Panc1 (cell line): ENCODE measurements around the gene TAGLN.

ENCODE experiments used
- CTCF ChIP-seq: fragments of 450-650 bp; IDR thresholded peaks from 2 replicates; pipeline ENCODE4 v1.5.1; 2017; ENCODE audit warnings: mild to moderate bottlenecking
- POLR2AphosphoS5 ChIP-seq: IDR thresholded peaks from 2 replicates; pipeline ENCODE4 v1.6.1; 2012; ENCODE audit warnings: mild to moderate bottlenecking, low read depth, low read length, moderate library complexity
- REST ChIP-seq, 2 experiments: IDR thresholded peaks; 2 replicates each; pipeline ENCODE4 v1.6.1; 2011 to 2012; ENCODE audit warnings: low read depth in 2 of 2, control low read depth in 1 of 2, low read length in 1 of 2, mild to moderate bottlenecking in 1 of 2, moderate library complexity in 1 of 2; ENCODE audit not compliant: insufficient read depth in 1 of 2
- SIN3A ChIP-seq: IDR thresholded peaks from 2 replicates; pipeline ENCODE4 v1.6.1; 2012; ENCODE audit warnings: low read depth, mild to moderate bottlenecking, low read length, moderate library complexity, borderline replicate concordance; ENCODE audit not compliant: insufficient read depth
- TCF7L2 ChIP-seq: IDR thresholded peaks from 2 replicates; pipeline ENCODE4 v1.6.1; 2011; ENCODE audit warnings: mild to moderate bottlenecking, low read depth, low read length, inconsistent platforms

- TF ChIP-seq CTCF = no peak
- no peak for TF ChIP-seq POLR2AphosphoS5
- no peak for TF ChIP-seq REST (IDR thresholded peaks at IDR 0.05; ENCODE audit: insufficient read depth in 1 of 2, low read depth in 2 of 2, low read length in 1 of 2)
- no peak for TF ChIP-seq SIN3A
- TF ChIP-seq TCF7L2 = no peak
Measured at GRCh38 chr11:117182551-117182935, 16.6 kb upstream of the TAGLN start.
